Activated CD8-positive, alpha-beta memory T cell treated with anti-CD3 and anti-CD28 coated beads, Interleukin-2, amount 10 ng/mL, durations not matched to agents 7 days and 5 days (primary cell): ENCODE results near the gene LGI2. TPM values are rescaled to one million over a fixed set of nuclear protein-coding genes. Genes with fewer than 3 reads are reported as not detected.
"Not testable (repeated sequence)": the region's sequence is repeated elsewhere in the genome, so short reads cannot be mapped to it uniquely, and the experiment has no call there.

Experiments used
- ATAC-seq: fragments of 150-1000 bp; cut with Tn5 transposase; one replicate; pipeline ENCODE4 v1.10.0; 2021; ENCODE audit warnings: moderate library complexity
- CTCF ChIA-PET: fragments of 350-600 bp; sonication (Branson Sonifier 250); formaldehyde crosslinking; loops from one replicate; lab custom pipeline; 2021; ENCODE audit warnings: antibody characterized with exemption; lab: Charles Lee
- DNase-seq: peaks from one replicate; pipeline ENCODE4 v3.0.0-alpha.2; 2020
- H3K27ac Mint-ChIP-seq: one replicate; pipeline ENCODE4 v1.8.0; 2021; ENCODE audit warnings: mild to moderate bottlenecking, mixed read lengths
- H3K27me3 Mint-ChIP-seq: one replicate; pipeline ENCODE4 v1.8.0; 2021; ENCODE audit warnings: mixed read lengths
- H3K36me3 Mint-ChIP-seq: one replicate; pipeline ENCODE4 v1.8.0; 2021; ENCODE audit warnings: mild to moderate bottlenecking, mixed read lengths
- H3K4me1 Mint-ChIP-seq: one replicate; pipeline ENCODE4 v1.8.0; 2021; ENCODE audit warnings: mixed read lengths
- H3K4me3 Mint-ChIP-seq: one replicate; pipeline ENCODE4 v1.8.0; 2021; ENCODE audit warnings: mild to moderate bottlenecking, moderate library complexity, mixed read lengths
- H3K9me3 Mint-ChIP-seq: one replicate; pipeline ENCODE4 v1.8.0; 2022; ENCODE audit warnings: low read depth, mixed read lengths
- total RNA-seq, 2 experiments: library from RNA; stranded (reverse); gene quantifications; one replicate each; pipeline ENCODE4 v1.2.3, GENCODE V29; 2021

The LGI2 gene, protein sequence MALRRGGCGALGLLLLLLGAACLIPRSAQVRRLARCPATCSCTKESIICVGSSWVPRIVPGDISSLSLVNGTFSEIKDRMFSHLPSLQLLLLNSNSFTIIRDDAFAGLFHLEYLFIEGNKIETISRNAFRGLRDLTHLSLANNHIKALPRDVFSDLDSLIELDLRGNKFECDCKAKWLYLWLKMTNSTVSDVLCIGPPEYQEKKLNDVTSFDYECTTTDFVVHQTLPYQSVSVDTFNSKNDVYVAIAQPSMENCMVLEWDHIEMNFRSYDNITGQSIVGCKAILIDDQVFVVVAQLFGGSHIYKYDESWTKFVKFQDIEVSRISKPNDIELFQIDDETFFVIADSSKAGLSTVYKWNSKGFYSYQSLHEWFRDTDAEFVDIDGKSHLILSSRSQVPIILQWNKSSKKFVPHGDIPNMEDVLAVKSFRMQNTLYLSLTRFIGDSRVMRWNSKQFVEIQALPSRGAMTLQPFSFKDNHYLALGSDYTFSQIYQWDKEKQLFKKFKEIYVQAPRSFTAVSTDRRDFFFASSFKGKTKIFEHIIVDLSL
- not detected for total RNA-seq

- no peaks in the 10 kb centered on the region for H3K9me3 Mint-ChIP-seq
- no peaks in the 10 kb centered on the region for H3K4me1 Mint-ChIP-seq
- peaks cover 72% of the 10 kb centered on the region for H3K27me3 Mint-ChIP-seq
- ATAC-seq (no peak), DNase-seq (no peak)
- CTCF ChIA-PET: no interaction called here
- H3K27ac Mint-ChIP-seq: no peak within 1 kb of the TSS
- H3K4me3 Mint-ChIP-seq: no peak within 1 kb of the TSS
- H3K36me3 Mint-ChIP-seq: no peaks in the 10 kb centered on the region
Measured at GRCh38 chr4:25030277-25031076, at the start of gene LGI2. Gene LGI2 (minus strand): TSS chr4:25030946. CDS start chr4:25030693, 253 bp downstream.

DNA sequence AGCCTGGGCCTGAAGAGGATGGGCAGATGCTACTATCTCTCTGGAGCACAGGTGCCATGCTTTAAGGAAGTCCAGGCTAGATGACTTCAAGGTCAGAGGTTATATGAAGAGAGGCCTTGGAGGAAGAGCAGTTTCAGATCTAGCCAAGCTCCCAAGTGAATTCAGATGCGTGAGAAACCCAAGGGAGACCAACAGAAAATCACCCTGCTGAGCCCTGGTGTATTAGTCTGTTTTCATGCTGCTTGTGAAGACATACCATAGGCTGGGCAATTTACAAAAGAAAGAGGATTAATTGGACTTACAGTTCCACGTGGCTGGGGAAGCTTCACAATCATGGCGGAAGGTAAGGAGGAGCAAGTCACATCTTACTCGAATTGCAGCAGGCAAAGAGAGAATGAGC, 47.8 kb upstream of the LGI2 start:
- CTCF ChIA-PET: no interaction called here
- H3K27me3 Mint-ChIP-seq: peaks cover 12% of the 10 kb centered on the region
- ATAC-seq: no peak

DNA sequence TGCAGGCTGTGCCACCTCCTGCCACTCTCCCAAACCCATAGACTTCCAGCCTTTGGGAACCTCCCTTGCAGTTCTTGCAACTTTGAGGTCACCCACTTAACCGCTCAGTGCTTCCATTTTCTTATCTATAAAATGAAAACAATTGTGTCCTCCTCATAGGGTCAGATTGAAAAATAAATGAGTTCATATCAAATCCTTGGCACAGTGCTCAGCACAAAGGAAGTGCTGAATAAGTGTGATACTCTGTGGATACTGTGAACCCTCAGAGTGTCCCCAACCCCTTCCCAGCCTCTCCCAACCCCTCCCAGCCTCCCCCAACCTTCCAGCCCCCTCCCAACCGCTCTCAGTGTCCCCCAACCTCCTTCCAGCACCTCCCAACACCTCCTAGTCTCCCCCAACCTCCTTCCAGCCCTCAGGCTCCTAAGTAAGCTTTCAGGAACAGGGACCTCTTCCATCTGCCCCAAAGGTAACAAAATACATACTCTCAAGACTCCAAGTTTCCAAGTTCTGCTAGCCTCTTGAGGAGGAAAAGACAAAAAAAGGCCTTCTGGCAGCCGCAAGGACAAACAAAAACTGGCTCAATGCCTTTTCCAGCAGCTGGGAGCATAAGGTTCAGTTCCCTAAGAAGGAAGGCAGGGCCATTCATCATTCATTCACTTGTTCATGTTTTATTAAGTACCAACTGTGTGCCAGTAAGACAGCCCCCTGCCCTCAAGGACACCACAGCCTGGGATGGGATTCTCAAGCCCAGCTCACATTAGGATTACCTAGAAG, 46.1 kb upstream of the LGI2 start:
- no peaks in the 10 kb centered on the region for H3K9me3 Mint-ChIP-seq
- ATAC-seq (no peak), DNase-seq (no peak)
- H3K36me3 Mint-ChIP-seq: no peaks in the 10 kb centered on the region
- CTCF ChIA-PET: no interaction called here
- H3K4me1 Mint-ChIP-seq: no peaks in the 10 kb centered on the region
- peaks cover 11% of the 10 kb centered on the region for H3K27me3 Mint-ChIP-seq
- H3K27ac Mint-ChIP-seq: no peak overlapping the region
- H3K4me3 Mint-ChIP-seq: no peak overlapping the region

More for the DNA sequence above, 47.8 kb upstream of the LGI2 start:
- no peaks in the 10 kb centered on the region for H3K4me1 Mint-ChIP-seq
- DNase-seq: no peak
- H3K9me3 Mint-ChIP-seq: no peaks in the 10 kb centered on the region
- no peak overlapping the region for H3K27ac Mint-ChIP-seq
- no peaks in the 10 kb centered on the region for H3K36me3 Mint-ChIP-seq
- H3K4me3 Mint-ChIP-seq: no peak overlapping the region

DNA sequence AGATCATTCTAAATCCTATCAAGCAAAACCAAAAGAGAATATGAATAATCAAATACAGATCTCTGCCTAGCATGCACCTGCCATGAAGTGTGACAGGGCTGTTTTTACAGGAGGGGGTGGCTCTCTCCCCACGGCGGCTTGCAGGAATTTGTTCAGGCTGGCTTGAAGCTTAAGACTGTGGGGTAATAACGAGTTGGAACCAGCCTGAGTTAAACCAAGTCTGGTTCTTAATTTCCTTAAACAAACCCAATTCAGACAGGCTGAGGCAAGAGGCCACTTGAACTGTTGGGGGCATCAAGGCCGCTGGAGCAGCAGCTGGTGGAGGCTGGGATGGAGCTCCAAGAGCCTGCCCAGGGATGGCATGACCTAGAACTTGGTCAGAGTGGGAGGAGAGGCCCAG, 45.1 kb upstream of the LGI2 start:
- H3K9me3 Mint-ChIP-seq: no peaks in the 10 kb centered on the region
- H3K27ac Mint-ChIP-seq: no peak overlapping the region
- DNase-seq: no peak
- CTCF ChIA-PET: no interaction called here
- no peaks in the 10 kb centered on the region for H3K4me1 Mint-ChIP-seq
- H3K27me3 Mint-ChIP-seq: peaks cover 7% of the 10 kb centered on the region
- no peak for ATAC-seq
- no peaks in the 10 kb centered on the region for H3K36me3 Mint-ChIP-seq
- no peak overlapping the region for H3K4me3 Mint-ChIP-seq

GRCh38 chr4:25075129-25075528, 44.4 kb upstream of the LGI2 start:
- H3K27me3 Mint-ChIP-seq: peaks cover 5% of the 10 kb centered on the region
- H3K4me3 Mint-ChIP-seq: no peak overlapping the region
- no peak for ATAC-seq
- H3K4me1 Mint-ChIP-seq: no peaks in the 10 kb centered on the region
- H3K27ac Mint-ChIP-seq: no peak overlapping the region
- no peaks in the 10 kb centered on the region for H3K9me3 Mint-ChIP-seq
- H3K36me3 Mint-ChIP-seq: no peaks in the 10 kb centered on the region
- DNase-seq: no peak
- CTCF ChIA-PET: no interaction called here

- no peaks in the 10 kb centered on the region for H3K9me3 Mint-ChIP-seq
- ATAC-seq (no peak), DNase-seq (no peak)
- H3K4me3 Mint-ChIP-seq: no peak overlapping the region
- CTCF ChIA-PET: no interaction called here
- H3K36me3 Mint-ChIP-seq: no peaks in the 10 kb centered on the region
- no peak overlapping the region for H3K27ac Mint-ChIP-seq
- H3K27me3 Mint-ChIP-seq: peaks cover 7% of the 10 kb centered on the region
- no peaks in the 10 kb centered on the region for H3K4me1 Mint-ChIP-seq
Measured at GRCh38 chr4:25070545-25070944, 39.8 kb upstream of the LGI2 start.

DNA sequence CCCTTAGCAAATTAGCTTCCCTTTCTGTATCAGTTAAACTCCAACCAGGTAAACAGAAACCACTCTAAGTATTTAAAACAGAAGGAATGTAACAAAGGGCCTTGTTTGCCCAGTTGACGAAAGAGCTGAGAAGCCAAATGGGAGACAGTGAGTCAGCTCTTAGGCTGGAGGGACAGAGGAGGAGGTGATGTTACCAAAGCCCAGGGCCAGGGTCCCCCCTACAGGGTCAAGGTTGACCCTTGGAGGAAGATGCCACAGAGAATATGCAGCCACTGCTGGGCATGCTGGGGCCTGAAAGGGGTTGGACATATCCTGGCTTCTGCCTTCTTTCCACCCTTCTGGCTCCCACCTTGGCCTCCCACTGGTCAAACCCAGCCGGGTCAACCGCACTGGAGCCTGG, 38.3 kb upstream of the LGI2 start:
- DNase-seq (no peak), ATAC-seq (no peak)
- Mint-ChIP-seq H3K27me3 (peaks cover 7% of the 10 kb centered on the region), H3K4me3 (no peak overlapping the region), H3K4me1 (no peaks in the 10 kb centered on the region), H3K27ac (no peak overlapping the region), H3K36me3 (no peaks in the 10 kb centered on the region), H3K9me3 (no peaks in the 10 kb centered on the region)
- CTCF ChIA-PET: no interaction called here

GRCh38 chr4:25068386-25068785, 37.6 kb upstream of the LGI2 start:
- no peak overlapping the region for H3K4me3 Mint-ChIP-seq
- H3K9me3 Mint-ChIP-seq: no peaks in the 10 kb centered on the region
- H3K36me3 Mint-ChIP-seq: no peaks in the 10 kb centered on the region
- H3K4me1 Mint-ChIP-seq: no peaks in the 10 kb centered on the region
- no peak overlapping the region for H3K27ac Mint-ChIP-seq
- peaks cover 7% of the 10 kb centered on the region for H3K27me3 Mint-ChIP-seq
- no peak for ATAC-seq
- no peak for DNase-seq
- CTCF ChIA-PET: no interaction called here

DNA sequence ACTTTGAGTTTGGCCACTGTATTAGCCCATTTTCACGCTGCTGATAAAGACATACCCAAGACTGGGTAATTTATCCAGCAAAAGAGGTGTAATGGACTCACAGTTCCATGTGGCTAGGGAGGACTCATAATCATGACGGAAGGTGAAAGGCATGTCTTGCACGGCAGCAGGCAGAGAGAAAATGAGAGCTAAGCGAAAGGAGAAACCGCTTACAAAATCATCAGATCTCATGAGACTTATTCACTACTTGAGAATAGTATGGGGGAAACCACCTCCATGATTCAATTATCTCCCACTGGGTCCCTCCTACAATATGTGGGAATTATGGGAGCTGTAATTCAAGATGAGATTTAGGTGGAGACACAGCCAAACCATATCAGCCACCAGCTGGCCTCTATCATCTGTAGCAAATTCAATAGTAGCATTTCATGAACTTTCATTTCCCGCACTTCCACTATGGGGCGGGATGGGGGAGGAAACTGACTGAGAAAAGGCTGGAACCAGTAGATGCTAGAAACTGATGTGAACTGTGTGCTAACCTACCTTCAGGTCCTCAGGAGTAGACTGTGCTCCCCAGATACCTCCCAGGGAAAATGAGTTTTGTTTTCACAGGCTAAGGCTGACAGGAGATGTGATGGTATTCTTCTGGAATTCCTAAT, 35.3 kb upstream of the LGI2 start:
- H3K36me3 Mint-ChIP-seq: no peaks in the 10 kb centered on the region
- CTCF ChIA-PET: no interaction called here
- H3K9me3 Mint-ChIP-seq: no peaks in the 10 kb centered on the region

DNA sequence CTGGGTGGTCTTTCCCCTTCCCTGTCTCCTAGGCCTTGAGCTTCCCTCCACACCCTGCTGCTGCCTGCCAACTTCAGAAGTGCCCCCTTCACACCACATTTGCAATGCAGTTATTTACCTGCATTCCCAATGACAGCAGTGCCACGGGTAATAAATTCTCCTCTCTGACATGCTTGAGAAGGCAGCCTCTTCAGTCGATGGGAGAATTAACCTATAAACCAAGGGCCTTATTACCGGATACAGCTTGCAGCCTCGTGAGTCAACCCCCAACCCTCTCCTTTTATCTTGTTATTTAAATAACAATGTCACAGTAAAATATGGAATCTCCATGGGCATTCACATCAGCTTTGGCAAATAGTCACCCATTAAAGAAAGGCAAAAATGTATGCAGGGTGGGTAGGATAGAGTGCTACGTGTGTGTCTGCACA, 34.7 kb upstream of the LGI2 start:
- peaks cover 9% of the 10 kb centered on the region for H3K27me3 Mint-ChIP-seq
- ATAC-seq (no peak), DNase-seq (no peak)
- no peak overlapping the region for H3K27ac Mint-ChIP-seq
- no peaks in the 10 kb centered on the region for H3K9me3 Mint-ChIP-seq
- CTCF ChIA-PET: no interaction called here
- H3K36me3 Mint-ChIP-seq: no peaks in the 10 kb centered on the region
- no peak overlapping the region for H3K4me3 Mint-ChIP-seq
- no peaks in the 10 kb centered on the region for H3K4me1 Mint-ChIP-seq

More for the DNA sequence above, 35.3 kb upstream of the LGI2 start:
- Mint-ChIP-seq H3K4me3 (no peak overlapping the region), H3K4me1 (no peaks in the 10 kb centered on the region), H3K27me3 (peaks cover 7% of the 10 kb centered on the region), H3K27ac (no peak overlapping the region)
- DNase-seq (no peak), ATAC-seq (no peak)

GRCh38 chr4:25064447-25064846, 33.7 kb upstream of the LGI2 start:
- CTCF ChIA-PET, H3K27me3 Mint-ChIP-seq, ATAC-seq, H3K9me3 Mint-ChIP-seq, H3K36me3 Mint-ChIP-seq, H3K4me1 Mint-ChIP-seq, H3K27ac Mint-ChIP-seq, DNase-seq, H3K4me3 Mint-ChIP-seq: not testable (repeated sequence)

DNA sequence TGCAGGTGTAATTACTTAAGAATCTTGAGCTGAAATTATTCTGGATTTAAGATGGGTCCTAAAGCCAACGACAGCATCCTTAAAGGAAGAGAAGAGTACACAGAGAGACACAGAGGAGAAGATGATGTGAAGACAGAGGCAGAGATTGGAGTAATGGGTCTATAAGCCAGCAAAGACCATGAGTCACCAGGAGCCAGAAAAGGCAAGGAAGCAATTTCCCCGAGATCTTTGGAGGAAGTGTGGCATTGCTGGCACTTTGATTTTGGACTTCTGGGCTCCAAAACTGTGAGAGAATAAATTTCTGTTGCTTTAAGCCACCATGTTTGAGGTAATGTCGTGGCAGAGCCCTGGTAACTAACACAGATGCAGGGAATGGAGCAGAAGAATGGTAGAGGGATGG, 32.4 kb upstream of the LGI2 start:
- DNase-seq (no peak), ATAC-seq (no peak)
- H3K9me3 Mint-ChIP-seq: no peaks in the 10 kb centered on the region
- CTCF ChIA-PET: no interaction called here
- H3K4me1 Mint-ChIP-seq: no peaks in the 10 kb centered on the region
- no peak overlapping the region for H3K27ac Mint-ChIP-seq
- H3K36me3 Mint-ChIP-seq: no peaks in the 10 kb centered on the region
- peaks cover 6% of the 10 kb centered on the region for H3K27me3 Mint-ChIP-seq
- H3K4me3 Mint-ChIP-seq: no peak overlapping the region

- H3K27ac Mint-ChIP-seq: no peak overlapping the region
- no peak for ATAC-seq
- H3K36me3 Mint-ChIP-seq: no peaks in the 10 kb centered on the region
- CTCF ChIA-PET: no interaction called here
- no peak for DNase-seq
- H3K4me3 Mint-ChIP-seq: no peak overlapping the region
- no peaks in the 10 kb centered on the region for H3K4me1 Mint-ChIP-seq
- no peaks in the 10 kb centered on the region for H3K9me3 Mint-ChIP-seq
- H3K27me3 Mint-ChIP-seq: peaks cover 9% of the 10 kb centered on the region
Measured at GRCh38 chr4:25062098-25062497, 31.4 kb upstream of the LGI2 start.
